ENCODE data around the gene ATG7. TPM values are rescaled to one million over a fixed set of nuclear protein-coding genes. Genes with fewer than 3 reads are reported as not detected.
A peak's percentile ranks its signal among the peaks of the same experiment; 100 is the strongest.

ATG7 gene
- total and polyA plus RNA-seq, 9 donors, result 10.2 to 54.5 (median 37.4) TPM

DNA sequence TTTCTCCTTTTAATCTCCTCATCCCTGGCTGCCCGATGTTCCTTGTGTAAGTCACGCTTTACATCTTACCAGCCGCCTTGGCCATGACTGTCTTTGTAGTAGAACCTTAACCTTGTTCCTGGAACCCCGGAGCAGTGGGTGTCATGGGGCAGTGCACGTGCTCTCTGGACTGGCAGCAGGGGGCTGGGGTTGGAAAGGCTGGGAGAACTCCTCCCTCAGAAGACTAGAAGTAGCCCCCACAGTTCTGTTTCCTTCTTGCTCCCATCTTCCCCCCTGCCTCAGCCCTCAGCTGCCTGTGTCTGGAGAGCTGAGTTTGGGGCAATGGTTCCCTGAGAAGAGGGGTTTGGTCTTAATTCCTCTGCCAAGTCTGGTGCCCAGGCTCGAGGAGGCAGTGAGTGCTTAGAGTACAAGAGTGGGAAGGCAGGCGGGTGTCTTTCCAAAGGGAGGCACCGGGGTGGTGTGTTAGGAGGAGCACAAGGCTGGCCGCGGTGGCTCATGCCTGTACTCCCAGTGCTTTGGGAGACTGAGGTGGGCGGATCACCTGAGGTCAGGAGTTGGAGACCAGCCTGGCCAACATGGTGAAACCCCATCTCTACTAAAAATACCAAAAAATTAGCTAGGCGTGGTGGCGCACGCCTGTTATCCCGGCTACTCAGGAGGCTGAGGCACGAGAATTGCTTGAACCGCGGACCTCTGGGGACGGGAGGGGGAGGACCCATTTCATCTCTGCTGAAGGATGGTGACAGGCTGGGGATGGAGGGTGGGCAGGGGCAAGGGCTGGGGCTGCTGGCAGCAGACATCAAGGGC, 271.1 kb downstream of the ATG7 start:
- no peaks in the 10 kb centered on the region for H3K9me3 ChIP-seq

DNA sequence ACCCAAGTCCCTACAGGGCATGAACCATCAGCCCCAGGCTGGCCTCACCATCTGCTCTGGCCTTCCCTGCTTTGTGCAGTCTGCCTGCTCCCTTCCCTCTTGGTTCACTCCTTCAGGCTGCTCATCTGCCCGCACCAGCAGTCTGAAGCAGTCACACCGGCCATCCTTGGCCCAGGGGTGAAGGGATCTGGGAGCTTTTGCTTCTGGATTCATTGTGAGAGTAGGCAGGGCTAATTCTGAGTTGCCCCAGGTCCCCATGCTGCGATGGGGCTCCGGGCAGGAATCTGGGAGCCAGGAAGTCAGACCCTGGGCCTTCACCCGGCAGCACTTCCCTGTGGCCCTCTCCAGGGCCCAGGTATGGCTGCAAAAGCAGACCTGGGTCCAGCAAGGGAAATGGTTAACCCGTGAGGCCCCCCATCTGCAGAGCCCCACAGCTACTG, 271.8 kb downstream of the ATG7 start:
- DNase-seq, result peak in 1 of 5 donors; percentile 25
- TF ChIP-seq, protein P1, sequence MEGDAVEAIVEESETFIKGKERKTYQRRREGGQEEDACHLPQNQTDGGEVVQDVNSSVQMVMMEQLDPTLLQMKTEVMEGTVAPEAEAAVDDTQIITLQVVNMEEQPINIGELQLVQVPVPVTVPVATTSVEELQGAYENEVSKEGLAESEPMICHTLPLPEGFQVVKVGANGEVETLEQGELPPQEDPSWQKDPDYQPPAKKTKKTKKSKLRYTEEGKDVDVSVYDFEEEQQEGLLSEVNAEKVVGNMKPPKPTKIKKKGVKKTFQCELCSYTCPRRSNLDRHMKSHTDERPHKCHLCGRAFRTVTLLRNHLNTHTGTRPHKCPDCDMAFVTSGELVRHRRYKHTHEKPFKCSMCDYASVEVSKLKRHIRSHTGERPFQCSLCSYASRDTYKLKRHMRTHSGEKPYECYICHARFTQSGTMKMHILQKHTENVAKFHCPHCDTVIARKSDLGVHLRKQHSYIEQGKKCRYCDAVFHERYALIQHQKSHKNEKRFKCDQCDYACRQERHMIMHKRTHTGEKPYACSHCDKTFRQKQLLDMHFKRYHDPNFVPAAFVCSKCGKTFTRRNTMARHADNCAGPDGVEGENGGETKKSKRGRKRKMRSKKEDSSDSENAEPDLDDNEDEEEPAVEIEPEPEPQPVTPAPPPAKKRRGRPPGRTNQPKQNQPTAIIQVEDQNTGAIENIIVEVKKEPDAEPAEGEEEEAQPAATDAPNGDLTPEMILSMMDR (IDR thresholded peaks at IDR 0.05), result no peak
- TF ChIP-seq EP300 (IDR thresholded peaks at IDR 0.05), result no peak
- H3K27me3 ChIP-seq, result no peaks in the 10 kb centered on the region
- no peaks in the 10 kb centered on the region for H3K36me3 ChIP-seq
- 87 to 97% (median 95%) methylated on average over 6 of the region's 6 CpGs for WGBS, 3 donors
- H3K4me3 ChIP-seq, result no peak overlapping the region
- no peak overlapping the region for H3K27ac ChIP-seq
- no peaks in the 10 kb centered on the region for H3K9me3 ChIP-seq
- intact Hi-C loops (cut with DNase I), result no loop called here
- H3K4me1 ChIP-seq (ENCODE audit: insufficient read depth), result peaks cover 2% of the 10 kb centered on the region

More for the DNA sequence above, 271.1 kb downstream of the ATG7 start:
- no peak overlapping the region for H3K27ac ChIP-seq
- no peaks in the 10 kb centered on the region for H3K36me3 ChIP-seq
- peak in 2 of 5 donors; percentile 18 to 21 for DNase-seq
- WGBS, 3 donors, result 97 to 98% (median 97%) methylated on average over 19 of the region's 19 CpGs
- no peaks in the 10 kb centered on the region for H3K27me3 ChIP-seq
- no peaks in the 10 kb centered on the region for H3K4me1 ChIP-seq (ENCODE audit: insufficient read depth)
- TF ChIP-seq POLR2A (IDR thresholded peaks at IDR 0.05), result no peak
- TF ChIP-seq EP300 (IDR thresholded peaks at IDR 0.05), result no peak
- TF ChIP-seq, protein P1 (IDR thresholded peaks at IDR 0.05), result no peak
- no peak overlapping the region for H3K4me3 ChIP-seq
- intact Hi-C loops (cut with DNase I), result no loop called here

DNA sequence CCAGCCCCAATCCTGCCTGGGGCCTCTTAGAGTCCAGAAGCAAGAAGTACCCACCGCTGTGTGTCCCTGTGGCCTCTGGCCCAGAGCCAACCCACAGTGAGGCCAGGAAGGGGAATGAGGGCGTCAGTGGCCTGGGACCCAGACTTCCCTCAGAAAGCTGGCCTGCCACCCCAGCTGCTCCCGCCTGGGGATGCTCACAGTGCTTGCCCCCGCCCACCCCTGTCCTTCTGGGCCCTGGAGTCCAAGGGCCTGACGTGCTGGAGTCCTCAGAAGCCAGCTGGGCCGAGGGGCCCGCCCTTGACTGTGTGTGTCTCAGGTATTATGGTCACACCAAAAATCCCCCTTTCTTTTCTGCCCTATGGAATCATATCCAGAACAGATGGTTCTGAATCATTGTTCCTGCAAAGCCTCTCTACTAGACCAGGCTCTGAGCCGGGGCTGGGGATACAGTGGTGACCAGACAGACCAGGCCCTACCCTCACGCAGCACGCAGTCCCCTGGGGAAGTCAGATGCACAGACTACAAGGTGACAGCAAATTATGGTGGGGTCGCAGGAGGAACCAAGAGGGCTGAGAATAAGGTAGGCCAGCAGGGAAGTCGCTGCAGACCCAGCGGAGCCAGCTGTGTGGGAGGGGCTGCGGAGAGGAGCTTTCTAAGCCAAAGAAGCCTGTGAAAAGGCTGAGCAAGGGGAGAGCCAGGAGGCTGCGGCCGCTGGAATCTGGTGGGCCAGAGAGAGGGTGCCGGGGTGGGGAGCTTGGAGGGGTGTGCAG, 272.4 kb downstream of the ATG7 start:
- intact Hi-C loops (cut with DNase I), result no loop called here
- Histone ChIP-seq H3K27me3 (no peaks in the 10 kb centered on the region), H3K4me1 (ENCODE audit: insufficient read depth) (peaks cover 2% of the 10 kb centered on the region), H3K36me3 (no peaks in the 10 kb centered on the region), H3K9me3 (no peaks in the 10 kb centered on the region), H3K27ac (peak overlapping the region; percentile 12 to 20), H3K4me3 (no peak overlapping the region)
- 67 to 75% (median 72%) methylated on average over 17 of the region's 17 CpGs for WGBS, 3 donors
- no peak for TF ChIP-seq EP300 (IDR thresholded peaks at IDR 0.05)
- no peak for TF ChIP-seq POLR2A (IDR thresholded peaks at IDR 0.05)
- TF ChIP-seq, protein P1 (IDR thresholded peaks at IDR 0.05), result no peak
- DNase-seq, result peak in 3 of 5 donors; percentile 28 to 50 (median 28)

DNA sequence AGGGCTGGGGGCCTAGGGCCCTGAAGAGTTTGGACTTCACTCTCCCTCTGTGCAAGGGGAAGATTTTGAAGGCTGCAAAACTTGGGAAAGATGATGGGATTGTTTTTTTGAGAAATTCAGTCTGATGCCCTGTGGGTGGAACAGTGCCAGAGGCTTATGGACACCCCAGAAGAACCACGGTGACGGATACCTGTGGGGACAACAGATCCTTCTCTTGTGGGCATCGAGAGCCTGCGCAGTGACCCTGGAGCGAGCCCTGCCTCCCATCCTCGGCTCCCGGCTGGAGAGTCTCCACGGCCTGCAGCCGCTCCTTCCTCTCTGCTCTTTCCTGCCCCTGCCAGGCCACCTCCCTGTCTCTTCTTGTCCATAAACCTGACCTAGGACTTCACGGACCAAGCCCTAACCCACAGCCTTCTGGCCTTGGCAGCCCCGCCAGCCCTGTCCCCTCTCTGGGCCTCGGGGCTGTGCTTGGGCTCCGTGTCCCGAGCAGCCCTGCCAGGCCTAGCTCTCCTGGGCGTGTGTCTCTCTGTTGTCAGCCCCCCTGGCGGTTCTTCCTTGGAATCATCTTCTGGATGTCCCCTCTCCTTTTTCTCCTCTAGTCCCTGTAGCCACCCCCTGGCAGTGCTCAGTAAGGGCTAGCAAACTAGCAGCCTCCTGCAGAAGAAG, 273.1 kb downstream of the ATG7 start:
- Histone ChIP-seq H3K4me3 (no peak overlapping the region), H3K27me3 (no peaks in the 10 kb centered on the region), H3K27ac (peak overlapping the region; percentile 12 to 20), H3K4me1 (ENCODE audit: insufficient read depth) (peaks cover 4% of the 10 kb centered on the region), H3K9me3 (no peaks in the 10 kb centered on the region), H3K36me3 (no peaks in the 10 kb centered on the region)
- TF ChIP-seq, protein P1 (IDR thresholded peaks at IDR 0.05), result no peak
- no peak for TF ChIP-seq POLR2A (IDR thresholded peaks at IDR 0.05)
- TF ChIP-seq EP300 (IDR thresholded peaks at IDR 0.05), result no peak
- intact Hi-C loops (cut with DNase I), result no loop called here
- 69 to 86% (median 84%) methylated on average over 16 of the region's 16 CpGs for WGBS, 3 donors
- peak in 2 of 5 donors; percentile 27 to 35 for DNase-seq
